ENCODE data around the gene RANBP3.
A peak's percentile ranks its signal among the peaks of the same experiment; 100 is the strongest.

The RANBP3 gene

GRCh38 chr19:5985098-5985783 is 7.3 kb upstream of the RANBP3 start:
- DNase-seq, result no peak

DNA sequence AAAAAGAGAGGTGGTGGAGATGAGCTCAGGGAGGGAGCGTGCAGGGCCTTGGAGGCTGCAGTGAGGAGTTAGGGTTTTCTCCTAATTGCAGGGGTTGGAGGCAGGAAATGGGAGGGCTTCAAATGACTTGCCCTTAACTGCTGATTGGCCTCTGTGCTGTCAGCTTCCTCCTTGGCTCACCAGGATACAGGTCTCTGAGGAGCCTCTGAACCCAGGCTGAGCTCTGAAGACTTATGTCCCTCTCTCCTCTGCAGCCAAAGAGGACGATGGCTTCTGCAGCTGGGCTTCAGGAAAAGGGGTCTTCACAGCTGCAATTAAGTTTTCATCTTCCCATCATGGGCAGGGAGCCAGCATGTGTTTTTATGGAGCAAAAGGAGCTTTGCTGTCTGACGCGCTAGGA is 6.7 kb upstream of the RANBP3 start:
- DNase-seq, result no peak

GRCh38 chr19:5983367-5983955 is 5.5 kb upstream of the RANBP3 start:
- no peak for DNase-seq

GRCh38 chr19:5978606-5979552 is 939 bp upstream of the RANBP3 start:
- peak; percentile 67 for DNase-seq

- DNase-seq, result no peak
These were observed 637 bp downstream of the RANBP3 start for GRCh38 chr19:5977222-5977784.

GRCh38 chr19:5976768-5977167 is 1.2 kb downstream of the RANBP3 start:
- no peak for DNase-seq

DNA sequence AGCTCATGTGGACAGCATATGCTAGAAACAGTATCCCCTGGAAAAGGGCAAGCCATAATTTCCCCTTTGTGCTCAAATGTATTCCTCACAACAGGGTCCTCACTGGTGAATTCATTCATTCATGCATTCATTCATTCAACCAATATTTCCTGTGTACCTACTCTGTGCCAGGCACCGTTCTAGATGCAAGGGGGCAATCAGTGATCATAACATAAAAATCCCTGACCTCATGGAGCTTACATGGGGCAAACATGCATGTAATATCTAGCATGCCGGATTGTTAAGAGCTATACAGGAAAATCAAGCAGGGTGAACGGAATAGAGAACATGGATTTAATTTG is 2.6 kb downstream of the RANBP3 start:
- DNase-seq, result no peak

GRCh38 chr19:5974721-5975387 is 3.1 kb downstream of the RANBP3 start:
- DNase-seq, result peak; percentile 78

DNA sequence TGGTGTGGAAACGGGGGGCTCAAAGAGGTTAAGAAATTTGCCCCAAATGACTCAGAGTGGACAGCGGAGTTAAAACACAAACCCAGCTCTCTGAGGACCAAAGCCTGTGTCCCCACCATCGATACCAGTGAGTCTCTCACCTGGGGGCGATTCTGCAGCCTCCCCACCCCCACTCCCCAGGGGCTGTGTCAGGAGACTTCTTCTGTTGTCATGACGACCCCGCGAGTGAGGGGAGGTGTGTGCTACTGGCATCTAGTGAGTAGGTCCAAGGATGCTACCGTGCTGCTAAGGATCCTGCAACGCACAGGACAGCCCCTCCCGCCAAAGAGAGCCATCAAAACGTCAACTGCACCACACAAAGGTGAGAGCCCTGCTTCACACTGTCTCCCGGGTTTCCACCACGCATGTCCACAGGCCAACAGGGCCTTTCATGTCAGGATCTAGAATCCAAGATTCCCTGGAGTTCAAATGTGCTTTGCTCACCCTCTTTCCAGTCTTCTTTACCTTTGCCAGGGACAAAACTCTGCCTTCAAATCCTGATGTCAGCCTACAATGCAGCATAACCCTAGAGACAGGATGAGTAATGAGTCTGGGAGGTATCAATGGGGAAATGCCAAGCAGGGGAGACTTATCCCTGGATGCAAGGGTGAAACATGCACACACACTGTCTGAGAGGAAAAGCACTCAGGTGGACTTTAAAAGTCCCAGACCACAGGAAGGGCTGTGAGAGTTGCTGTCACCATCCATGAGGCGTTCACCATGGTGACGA is 3.9 kb downstream of the RANBP3 start:
- DNase-seq, result no peak

DNA sequence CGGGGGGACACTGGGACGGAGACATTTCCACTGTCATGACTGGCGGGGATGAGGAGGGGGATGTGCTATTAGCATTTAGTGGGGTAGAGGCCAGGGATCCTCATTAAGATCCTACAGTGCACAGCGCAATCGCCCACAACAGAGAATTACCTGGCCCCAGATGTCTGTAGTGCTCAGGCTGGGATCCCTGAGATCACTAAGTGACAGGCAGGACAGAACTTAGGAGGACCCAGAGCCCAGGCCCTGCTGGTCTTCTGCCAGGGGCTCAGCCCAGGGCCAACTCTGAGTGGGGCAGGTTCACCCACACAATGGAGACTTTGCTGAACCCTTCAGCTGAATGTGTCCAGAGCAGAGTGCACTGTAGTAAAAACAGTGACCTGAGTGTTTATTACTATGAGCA is 4.6 kb downstream of the RANBP3 start:
- DNase-seq, result no peak

GRCh38 chr19:5972355-5972731 is 5.6 kb downstream of the RANBP3 start:
- DNase-seq, result no peak

- DNase-seq, result no peak
These were observed 6.1 kb downstream of the RANBP3 start for GRCh38 chr19:5971714-5972354.

DNA sequence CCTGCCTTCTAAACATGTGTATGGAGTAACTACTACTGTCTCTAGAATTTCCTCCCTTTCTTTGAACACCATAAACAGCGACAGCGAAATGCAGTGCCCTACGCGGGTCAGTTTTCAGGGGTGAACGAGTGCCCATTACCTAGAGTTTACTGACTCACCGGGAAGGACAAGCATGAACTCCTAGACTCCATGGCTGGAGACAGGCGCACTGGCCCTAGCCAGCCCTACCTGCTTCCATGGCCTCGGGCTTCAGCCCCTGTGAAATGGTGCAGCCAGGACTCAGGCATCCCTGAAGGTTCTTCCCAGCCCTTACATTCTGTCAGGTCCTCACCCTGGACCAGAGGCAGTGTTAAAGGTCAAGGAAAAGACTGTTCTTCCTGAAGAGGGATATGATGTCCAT is 8.5 kb downstream of the RANBP3 start:
- no peak for DNase-seq

- no peak for DNase-seq
These were observed 9.2 kb downstream of the RANBP3 start for GRCh38 chr19:5968431-5969373.

DNA sequence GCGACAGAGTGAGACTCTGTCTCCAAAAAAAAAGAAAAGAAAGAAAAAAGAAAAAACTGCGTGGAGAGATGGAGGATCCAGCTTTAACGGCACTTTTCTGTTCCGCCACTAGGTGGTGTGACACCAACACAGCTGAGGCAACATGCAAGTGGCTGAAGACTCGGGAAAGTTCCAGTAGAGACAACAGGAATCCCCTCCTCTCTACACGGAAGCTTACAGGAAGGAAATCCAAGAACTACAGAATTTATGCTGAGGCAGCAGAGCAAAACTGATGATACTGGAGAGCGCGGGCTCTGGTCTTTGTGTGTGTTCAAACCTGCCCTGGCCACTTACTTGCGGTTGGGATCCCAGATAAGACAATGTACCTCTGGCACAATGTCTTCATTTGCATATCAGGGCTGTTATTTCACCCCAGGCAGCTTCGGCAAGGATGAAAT is 9.9 kb downstream of the RANBP3 start:
- peak; percentile 86 for DNase-seq

DNA sequence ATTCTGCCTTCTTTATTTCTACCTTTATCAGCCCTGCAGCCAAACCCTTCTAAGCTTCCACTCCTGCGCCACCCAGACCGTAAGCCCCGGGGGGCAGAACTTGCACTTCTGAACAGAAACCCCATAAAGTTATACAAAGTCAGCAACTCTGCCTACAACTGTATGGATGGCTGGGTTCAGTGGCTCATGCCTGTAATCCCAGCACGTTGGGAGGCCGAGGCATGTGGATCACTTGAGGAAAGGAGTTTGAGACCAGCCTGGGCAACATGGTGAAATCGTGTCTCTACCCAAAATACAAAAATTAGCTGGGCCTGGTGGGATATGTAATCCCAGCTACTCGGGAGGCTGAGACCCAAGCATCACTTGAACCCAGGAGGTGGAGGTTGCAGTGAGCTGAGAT is 10.4 kb downstream of the RANBP3 start:
- no peak for DNase-seq

DNA sequence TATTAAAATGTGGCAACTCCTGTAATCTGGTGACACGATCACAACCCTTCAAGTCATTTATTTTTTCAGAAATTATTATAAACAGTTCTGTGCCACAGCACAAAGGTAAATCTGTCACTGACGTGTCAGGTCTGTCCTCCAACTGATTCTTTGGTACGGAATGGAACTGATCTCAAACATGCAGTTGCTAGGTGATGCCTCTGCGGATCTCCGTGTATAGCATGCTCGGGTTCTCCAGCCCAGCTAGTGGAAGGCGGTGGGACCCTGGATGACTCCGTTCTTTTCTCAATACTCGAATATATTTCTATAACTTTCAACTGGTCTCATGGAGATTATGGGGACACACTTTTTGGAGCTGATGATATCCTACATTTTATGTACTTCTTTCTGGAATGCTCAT is 11.0 kb downstream of the RANBP3 start:
- no peak for DNase-seq

DNA sequence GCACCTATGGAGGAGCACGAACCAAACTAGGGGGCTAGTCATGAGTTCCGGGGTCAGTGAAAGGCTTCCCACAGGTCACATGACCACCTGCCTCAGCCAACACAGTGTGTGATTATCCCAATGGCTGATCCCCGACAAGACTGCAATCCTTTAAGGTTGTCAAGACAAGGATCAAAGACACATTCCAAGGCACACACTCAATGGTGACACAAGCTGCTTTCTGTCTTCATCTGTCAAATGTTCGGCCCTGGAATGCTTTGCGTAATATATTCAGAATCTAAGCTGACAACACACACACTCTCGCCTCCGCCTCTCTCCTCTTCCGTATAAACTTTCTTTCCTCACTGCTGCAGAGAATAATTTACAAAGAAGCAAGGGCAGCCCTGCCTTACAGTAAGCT is 11.7 kb downstream of the RANBP3 start:
- DNase-seq, result no peak

DNA sequence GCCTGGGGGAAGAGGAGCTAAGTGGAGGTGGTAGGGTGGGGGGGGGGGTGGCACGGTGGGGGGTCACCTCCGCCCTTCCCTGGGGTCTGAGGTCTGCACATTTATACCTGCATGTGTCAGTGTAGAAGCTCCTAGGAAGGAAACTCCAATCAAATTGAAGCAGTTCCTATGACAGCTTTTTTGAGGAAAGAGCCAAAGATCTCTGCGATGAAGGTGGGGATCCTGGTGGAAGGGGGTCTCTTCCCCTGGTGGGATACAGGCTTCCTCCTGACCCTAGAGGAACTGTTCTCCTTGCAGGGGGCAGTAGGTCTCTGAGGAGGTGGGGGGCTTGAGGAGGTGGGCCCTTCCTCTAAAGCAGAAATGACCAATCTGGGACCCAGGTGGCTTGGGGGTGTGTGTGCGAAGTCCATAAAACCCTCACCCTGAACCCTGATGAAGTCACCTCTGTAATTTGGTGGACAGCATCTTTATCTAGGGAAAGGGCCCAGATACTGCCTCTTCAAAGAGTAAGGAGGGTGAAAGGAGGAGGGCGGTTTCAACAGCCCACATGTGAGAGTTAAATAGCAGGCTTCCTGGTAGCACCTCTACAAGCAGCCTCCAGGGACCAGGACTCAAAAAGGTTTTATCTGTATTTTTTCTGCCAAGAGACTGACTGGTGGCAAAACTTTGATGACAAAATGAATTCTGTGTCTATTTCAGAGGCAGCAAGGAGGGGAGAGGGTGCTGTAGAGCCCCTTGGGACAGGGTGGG is 12.9 kb downstream of the RANBP3 start:
- no peak for DNase-seq

DNA sequence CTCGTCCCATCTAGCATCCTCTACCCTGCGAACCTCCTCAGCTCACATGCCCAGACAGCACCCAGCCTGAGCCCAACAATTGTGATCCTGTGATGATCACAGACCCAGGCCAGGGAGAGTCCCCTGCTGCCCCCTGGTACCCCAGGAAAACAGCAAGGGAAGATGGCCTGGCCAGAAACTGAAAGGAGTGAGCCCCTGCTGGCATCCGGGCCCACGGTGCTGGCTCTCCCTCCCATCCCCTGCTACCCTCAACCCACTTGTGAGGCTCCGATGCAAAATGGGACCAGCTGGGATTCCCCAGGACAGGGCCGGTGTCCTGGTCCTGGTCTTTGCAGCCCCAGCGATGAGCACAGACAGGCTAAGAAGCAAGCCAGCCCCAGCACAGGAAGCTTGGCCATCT is 14.1 kb downstream of the RANBP3 start:
- no peak for DNase-seq

Data from activated effector memory CD4-positive, alpha-beta T cell treated with anti-CD3 and anti-CD28 coated beads, Interleukin-2, amount 50 U/mL, for 16 hours (primary cell).